Stimulated activated effector memory CD8-positive, alpha-beta T cell treated with anti-CD3 and anti-CD28 coated beads, Interleukin-12 subunit alpha, Interleukin-12 subunit beta, amount 100 ng/mL, for 72 hours (primary cell): ENCODE data around the gene RPRD1A.

Experiments
- ATAC-seq: fragments of 150-1000 bp; cut with Tn5 transposase; 2 replicates; pipeline ENCODE4 v1.10.0; 2021
- DNase-seq, 2 donors: peaks; one replicate each; pipeline ENCODE4 v3.0.0; 2021 to 2022; ENCODE audit warnings: low spot score in 2 of 2
- H3K27ac Mint-ChIP-seq: one replicate; pipeline ENCODE4 v1.8.0; 2022; ENCODE audit warnings: mild to moderate bottlenecking, mixed read lengths
- H3K36me3 Mint-ChIP-seq: one replicate; pipeline ENCODE4 v1.8.0; 2022; ENCODE audit warnings: mild to moderate bottlenecking, mixed read lengths
- H3K4me1 Mint-ChIP-seq: one replicate; pipeline ENCODE4 v1.8.0; 2022; ENCODE audit warnings: mixed read lengths
- H3K4me3 Mint-ChIP-seq: one replicate; pipeline ENCODE4 v1.8.0; 2022; ENCODE audit warnings: mild to moderate bottlenecking, mixed read lengths
- H3K9me3 Mint-ChIP-seq: one replicate; pipeline ENCODE4 v1.8.0; 2022; ENCODE audit warnings: mixed read lengths

RPRD1A gene

GRCh38 chr18:35941299-35941698, 126.1 kb downstream of the RPRD1A start:
- no peaks in the 10 kb centered on the region for H3K9me3 Mint-ChIP-seq
- H3K36me3 Mint-ChIP-seq, result no peaks in the 10 kb centered on the region

More at GRCh38 chr18:35941299-35941698, 126.1 kb downstream of the RPRD1A start:
- no peak overlapping the region for H3K27ac Mint-ChIP-seq
- no peaks in the 10 kb centered on the region for H3K4me1 Mint-ChIP-seq
- DNase-seq (no peak), ATAC-seq (no peak)
- no peak overlapping the region for H3K4me3 Mint-ChIP-seq
